T-helper 17 cell (primary cell): ENCODE results near the gene KIRREL3. TPM values are rescaled to one million over a fixed set of nuclear protein-coding genes. Genes with fewer than 3 reads are reported as not detected.

Source experiments
- ATAC-seq: fragments of 150-1000 bp; cut with Tn5 transposase; 2 replicates; pipeline ENCODE4 v1.10.0; 2021; ENCODE audit warnings: mild to moderate bottlenecking, moderate library complexity
- DNase-seq, 3 donors: peaks; one replicate each; pipeline versions ENCODE4 v3.0.0 to v3.0.0-alpha.2; 2020 to 2021
- H3K9me3 ChIP-seq: one replicate; pipeline ENCODE4 v1.7.0; 2013; ENCODE audit warnings: low read length, mild to moderate bottlenecking; ENCODE audit not compliant: control insufficient read depth, poor library complexity, severe bottlenecking
- H3K27ac Mint-ChIP-seq: one replicate; pipeline ENCODE4 v1.8.0; 2022; ENCODE audit warnings: mild to moderate bottlenecking, moderate library complexity, mixed read lengths
- H3K27me3 Mint-ChIP-seq: one replicate; pipeline ENCODE4 v1.8.0; 2022; ENCODE audit warnings: mixed read lengths
- H3K36me3 Mint-ChIP-seq: one replicate; pipeline ENCODE4 v1.8.0; 2022; ENCODE audit warnings: low read depth, mixed read lengths
- H3K4me1 Mint-ChIP-seq: one replicate; pipeline ENCODE4 v1.8.0; 2022; ENCODE audit warnings: mild to moderate bottlenecking, mixed read lengths
- H3K4me3 Mint-ChIP-seq: one replicate; pipeline ENCODE4 v1.8.0; 2022; ENCODE audit warnings: mild to moderate bottlenecking, moderate library complexity, mixed read lengths
- total RNA-seq, 4 donors: library from RNA in 2 of 4; stranded (reverse) in 2 of 4; gene quantifications; one replicate each; pipeline ENCODE4 v1.2.3 and lab custom pipeline; 2022 to 2026

Gene KIRREL3
- total RNA-seq, 2 donors from 2014 or later: not detected

- H3K9me3 ChIP-seq: no peaks in the 10 kb centered on the region
- H3K27me3 Mint-ChIP-seq: no peaks in the 10 kb centered on the region
- ATAC-seq (no peak), DNase-seq (no peak)
- no peak overlapping the region for H3K27ac Mint-ChIP-seq
- no peaks in the 10 kb centered on the region for H3K4me1 Mint-ChIP-seq
- no peak overlapping the region for H3K4me3 Mint-ChIP-seq
- H3K36me3 Mint-ChIP-seq: no peaks in the 10 kb centered on the region
Observed at GRCh38 chr11:126433989-126434949, 566.3 kb downstream of the KIRREL3 start.

- Mint-ChIP-seq H3K4me3 (no peak overlapping the region), H3K36me3 (no peaks in the 10 kb centered on the region), H3K27ac (no peak overlapping the region), H3K4me1 (no peaks in the 10 kb centered on the region), H3K27me3 (no peaks in the 10 kb centered on the region)
- H3K9me3 ChIP-seq: no peaks in the 10 kb centered on the region
- ATAC-seq (no peak), DNase-seq (no peak)
Observed at GRCh38 chr11:126433244-126433846, 567.2 kb downstream of the KIRREL3 start.

- DNase-seq (no peak), ATAC-seq (no peak)
- H3K27me3 Mint-ChIP-seq: no peaks in the 10 kb centered on the region
- no peaks in the 10 kb centered on the region for H3K36me3 Mint-ChIP-seq
- H3K9me3 ChIP-seq: no peaks in the 10 kb centered on the region
- no peak overlapping the region for H3K27ac Mint-ChIP-seq
- H3K4me1 Mint-ChIP-seq: no peaks in the 10 kb centered on the region
- no peak overlapping the region for H3K4me3 Mint-ChIP-seq
Observed at GRCh38 chr11:126432525-126432924, 568.0 kb downstream of the KIRREL3 start.

GRCh38 chr11:126432065-126432461 lies 568.5 kb downstream of the KIRREL3 start:
- H3K4me3 Mint-ChIP-seq: no peak overlapping the region
- H3K4me1 Mint-ChIP-seq: no peaks in the 10 kb centered on the region
- no peak for DNase-seq
- no peak overlapping the region for H3K27ac Mint-ChIP-seq
- peaks cover 4% of the 10 kb centered on the region for H3K27me3 Mint-ChIP-seq
- H3K36me3 Mint-ChIP-seq: no peaks in the 10 kb centered on the region
- ATAC-seq: no peak
- no peaks in the 10 kb centered on the region for H3K9me3 ChIP-seq

- ATAC-seq (no peak), DNase-seq (no peak)
- H3K9me3 ChIP-seq: no peaks in the 10 kb centered on the region
- no peaks in the 10 kb centered on the region for H3K4me1 Mint-ChIP-seq
- H3K36me3 Mint-ChIP-seq: no peaks in the 10 kb centered on the region
- peaks cover 6% of the 10 kb centered on the region for H3K27me3 Mint-ChIP-seq
- no peak overlapping the region for H3K27ac Mint-ChIP-seq
- no peak overlapping the region for H3K4me3 Mint-ChIP-seq
Observed at GRCh38 chr11:126431401-126432064, 569.0 kb downstream of the KIRREL3 start.

GRCh38 chr11:126430581-126431335 lies 569.8 kb downstream of the KIRREL3 start:
- no peak for ATAC-seq
- no peak overlapping the region for H3K27ac Mint-ChIP-seq
- H3K36me3 Mint-ChIP-seq: no peaks in the 10 kb centered on the region
- H3K4me3 Mint-ChIP-seq: no peak overlapping the region
- H3K27me3 Mint-ChIP-seq: peaks cover 6% of the 10 kb centered on the region
- H3K9me3 ChIP-seq: no peaks in the 10 kb centered on the region
- no peak for DNase-seq
- no peaks in the 10 kb centered on the region for H3K4me1 Mint-ChIP-seq

- peaks cover 3% of the 10 kb centered on the region for H3K36me3 Mint-ChIP-seq
- H3K4me3 Mint-ChIP-seq: no peak overlapping the region
- no peaks in the 10 kb centered on the region for H3K9me3 ChIP-seq
- DNase-seq: no peak
- peaks cover 5% of the 10 kb centered on the region for H3K4me1 Mint-ChIP-seq
- no peak for ATAC-seq
- peaks cover 17% of the 10 kb centered on the region for H3K27me3 Mint-ChIP-seq
- no peak overlapping the region for H3K27ac Mint-ChIP-seq
Observed at GRCh38 chr11:126426820-126427749, 573.5 kb downstream of the KIRREL3 start.

GRCh38 chr11:126426106-126426505 lies 574.5 kb downstream of the KIRREL3 start:
- Mint-ChIP-seq H3K36me3 (peaks cover 3% of the 10 kb centered on the region), H3K27me3 (peaks cover 17% of the 10 kb centered on the region), H3K27ac (no peak overlapping the region), H3K4me3 (no peak overlapping the region), H3K4me1 (peaks cover 5% of the 10 kb centered on the region)
- ATAC-seq (no peak), DNase-seq (no peak)
- H3K9me3 ChIP-seq: no peaks in the 10 kb centered on the region

GRCh38 chr11:126424471-126425039 lies 576.0 kb downstream of the KIRREL3 start:
- peaks cover 3% of the 10 kb centered on the region for H3K36me3 Mint-ChIP-seq
- DNase-seq: no peak
- H3K4me1 Mint-ChIP-seq: peaks cover 8% of the 10 kb centered on the region
- no peaks in the 10 kb centered on the region for H3K9me3 ChIP-seq
- peaks cover 17% of the 10 kb centered on the region for H3K27me3 Mint-ChIP-seq
- H3K4me3 Mint-ChIP-seq: no peak overlapping the region
- ATAC-seq: no peak
- no peak overlapping the region for H3K27ac Mint-ChIP-seq

- DNase-seq (no peak), ATAC-seq (no peak)
- H3K4me3 Mint-ChIP-seq: no peak overlapping the region
- H3K36me3 Mint-ChIP-seq: peaks cover 3% of the 10 kb centered on the region
- H3K27me3 Mint-ChIP-seq: peaks cover 17% of the 10 kb centered on the region
- H3K27ac Mint-ChIP-seq: no peak overlapping the region
- no peaks in the 10 kb centered on the region for H3K9me3 ChIP-seq
- peaks cover 8% of the 10 kb centered on the region for H3K4me1 Mint-ChIP-seq
Observed at GRCh38 chr11:126423743-126424142, 576.8 kb downstream of the KIRREL3 start.

GRCh38 chr11:126423154-126423553 lies 577.4 kb downstream of the KIRREL3 start:
- Mint-ChIP-seq H3K4me1 (peaks cover 8% of the 10 kb centered on the region), H3K36me3 (peaks cover 3% of the 10 kb centered on the region), H3K4me3 (no peak overlapping the region), H3K27me3 (peaks cover 17% of the 10 kb centered on the region), H3K27ac (no peak overlapping the region)
- DNase-seq: no peak
- no peak for ATAC-seq
- H3K9me3 ChIP-seq: no peaks in the 10 kb centered on the region

- Mint-ChIP-seq H3K4me3 (no peak overlapping the region), H3K36me3 (peaks cover 3% of the 10 kb centered on the region), H3K27me3 (peaks cover 17% of the 10 kb centered on the region), H3K4me1 (peaks cover 8% of the 10 kb centered on the region), H3K27ac (no peak overlapping the region)
- no peaks in the 10 kb centered on the region for H3K9me3 ChIP-seq
- ATAC-seq (no peak), DNase-seq (no peak)
Observed at GRCh38 chr11:126422446-126422845, 578.1 kb downstream of the KIRREL3 start.
